Activated B cell treated with CpG ODN at 0.5 μM for 24 hours (primary cell): ENCODE results near the gene IMPDH2. TPM values are rescaled to one million over a fixed set of nuclear protein-coding genes. Genes with fewer than 3 reads are reported as not detected.

Experiments
- ATAC-seq: fragments of 200-7000 bp; cut with Tn5 transposase; one replicate; pipeline ENCODE4 v1.10.0; 2021; ENCODE audit warnings: low read depth, mild to moderate bottlenecking, moderate library complexity
- CTCF ChIA-PET: fragments of 350-600 bp; sonication (Branson Sonifier 250); formaldehyde crosslinking; loops from one replicate; lab custom pipeline; 2021; ENCODE audit warnings: antibody characterized with exemption; lab: Charles Lee
- POLR2A ChIA-PET: fragments of 350-600 bp; sonication (Branson Sonifier 250); formaldehyde crosslinking; loops from one replicate; lab custom pipeline; 2021; ENCODE audit warnings: antibody characterized with exemption; lab: Charles Lee
- DNase-seq: peaks from one replicate; pipeline ENCODE4 v3.0.0; 2022
- H3K27ac Mint-ChIP-seq: one replicate; pipeline ENCODE4 v1.8.0; 2020; ENCODE audit warnings: mixed read lengths
- H3K27me3 Mint-ChIP-seq: one replicate; pipeline ENCODE4 v1.8.0; 2021; ENCODE audit warnings: mixed read lengths
- H3K36me3 Mint-ChIP-seq: one replicate; pipeline ENCODE4 v1.8.0; 2021; ENCODE audit warnings: low read depth, mixed read lengths
- H3K4me1 Mint-ChIP-seq: one replicate; pipeline ENCODE4 v1.8.0; 2021; ENCODE audit warnings: mixed read lengths
- H3K4me3 Mint-ChIP-seq: one replicate; pipeline ENCODE4 v1.8.0; 2020; ENCODE audit warnings: mild to moderate bottlenecking, mixed read lengths
- H3K9me3 Mint-ChIP-seq: one replicate; pipeline ENCODE4 v1.8.0; 2020; ENCODE audit warnings: mixed read lengths
- intact Hi-C: fragments of 100-400 bp; cut with micrococcal nuclease; formaldehyde crosslinking; loops from one replicate; pipeline ENCODE4 v1.15.1; 2024
- total RNA-seq: library from RNA; stranded (reverse); gene quantifications from 2 replicates; pipeline ENCODE4 v1.2.3, GENCODE V29; 2022
- TF ChIP-seq, protein P1 (sequence below): fragments of 200-600 bp; IDR thresholded peaks from one replicate; pipeline ENCODE4 v1.8.0; 2022; ENCODE audit warnings: antibody characterized with exemption, mild to moderate bottlenecking

The IMPDH2 gene
- total RNA-seq, 1 donor from 2014 or later, result 387 TPM

DNA sequence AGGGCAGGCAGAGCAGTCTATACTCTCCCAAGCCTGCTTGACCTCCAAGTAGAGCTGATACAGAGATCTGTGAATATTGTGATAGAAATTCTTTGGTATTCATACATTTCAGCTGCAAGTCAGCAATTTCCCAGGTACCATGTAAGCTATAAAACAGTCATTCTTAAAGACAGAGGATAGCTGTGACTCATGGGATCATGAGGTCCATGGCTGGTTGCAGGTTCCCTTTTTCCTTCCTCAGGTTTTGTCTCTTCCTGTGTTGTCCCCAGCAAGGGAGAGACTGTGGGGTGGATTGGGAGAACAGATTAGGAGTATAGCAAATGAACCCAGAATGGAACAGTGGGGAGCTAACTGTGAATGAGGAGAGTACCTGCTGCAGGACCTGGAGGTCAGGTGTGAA, 44.5 kb downstream of the IMPDH2 start:
- Mint-ChIP-seq H3K27me3 (no peaks in the 10 kb centered on the region), H3K36me3 (peaks cover 59% of the 10 kb centered on the region), H3K9me3 (no peaks in the 10 kb centered on the region), H3K4me3 (no peak overlapping the region), H3K4me1 (peaks cover 11% of the 10 kb centered on the region), H3K27ac (no peak overlapping the region)
- ChIA-PET CTCF (interaction anchor here (1.1 to 1.4 kb wide), 2 partner anchors 45 to 170 kb away, joined by 3 read pairs; no protein-coding TSS in a partner anchor), POLR2A (interaction anchor here (1.0 kb wide), 1 partner anchor 34 kb away, joined by 3 read pairs; the partner anchor contains the start of gene DALRD3)
- TF ChIP-seq, protein P1, sequence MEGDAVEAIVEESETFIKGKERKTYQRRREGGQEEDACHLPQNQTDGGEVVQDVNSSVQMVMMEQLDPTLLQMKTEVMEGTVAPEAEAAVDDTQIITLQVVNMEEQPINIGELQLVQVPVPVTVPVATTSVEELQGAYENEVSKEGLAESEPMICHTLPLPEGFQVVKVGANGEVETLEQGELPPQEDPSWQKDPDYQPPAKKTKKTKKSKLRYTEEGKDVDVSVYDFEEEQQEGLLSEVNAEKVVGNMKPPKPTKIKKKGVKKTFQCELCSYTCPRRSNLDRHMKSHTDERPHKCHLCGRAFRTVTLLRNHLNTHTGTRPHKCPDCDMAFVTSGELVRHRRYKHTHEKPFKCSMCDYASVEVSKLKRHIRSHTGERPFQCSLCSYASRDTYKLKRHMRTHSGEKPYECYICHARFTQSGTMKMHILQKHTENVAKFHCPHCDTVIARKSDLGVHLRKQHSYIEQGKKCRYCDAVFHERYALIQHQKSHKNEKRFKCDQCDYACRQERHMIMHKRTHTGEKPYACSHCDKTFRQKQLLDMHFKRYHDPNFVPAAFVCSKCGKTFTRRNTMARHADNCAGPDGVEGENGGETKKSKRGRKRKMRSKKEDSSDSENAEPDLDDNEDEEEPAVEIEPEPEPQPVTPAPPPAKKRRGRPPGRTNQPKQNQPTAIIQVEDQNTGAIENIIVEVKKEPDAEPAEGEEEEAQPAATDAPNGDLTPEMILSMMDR, result no peak
- intact Hi-C loops, result no loop called here
- no peak for DNase-seq
- ATAC-seq, result no peak

DNA sequence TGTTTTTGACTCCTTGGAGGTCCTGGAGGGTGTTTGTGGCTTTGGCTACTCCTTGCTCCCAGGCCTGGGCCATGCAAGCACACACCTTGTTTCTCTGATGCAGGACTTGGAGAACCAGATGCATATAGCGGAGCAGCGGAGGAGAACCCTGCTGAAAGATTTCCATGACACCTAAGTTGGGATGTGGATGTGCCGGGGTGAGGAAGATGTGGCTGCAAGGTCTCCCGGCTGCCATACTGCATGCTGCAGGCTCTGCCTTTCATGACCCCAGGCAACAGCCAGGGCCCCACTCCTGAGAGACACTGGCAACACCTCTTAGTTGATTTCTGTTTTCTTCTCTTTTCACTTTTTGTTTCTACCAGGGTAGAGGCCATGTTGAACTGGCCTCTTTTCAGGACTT, 46.1 kb downstream of the IMPDH2 start:
- CTCF ChIA-PET, result no interaction called here

DNA sequence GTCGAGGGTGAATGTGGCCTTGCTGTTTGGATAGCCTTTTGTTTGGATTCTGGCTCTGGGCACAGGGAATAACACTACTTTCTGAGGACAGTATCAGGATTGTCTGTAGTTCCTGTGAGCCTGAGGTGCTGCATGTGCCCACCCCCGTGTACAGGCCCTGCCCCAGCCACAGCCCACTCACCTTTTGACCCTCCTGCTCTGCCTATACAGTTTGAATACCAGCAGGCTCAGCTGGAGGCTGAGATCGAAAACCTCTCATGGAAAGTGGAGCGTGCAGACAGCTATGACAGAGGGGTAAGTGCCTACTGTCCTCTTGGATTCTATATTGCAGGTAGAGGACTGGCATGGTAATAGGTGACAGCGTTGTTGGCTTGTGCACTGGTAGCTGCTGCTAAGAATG, 46.5 kb downstream of the IMPDH2 start:
- no peak for DNase-seq
- intact Hi-C loops, result no loop called here
- no peaks in the 10 kb centered on the region for H3K27me3 Mint-ChIP-seq
- ChIA-PET CTCF (no interaction called here), POLR2A (no interaction called here)
- H3K4me3 Mint-ChIP-seq, result no peak overlapping the region
- no peak overlapping the region for H3K27ac Mint-ChIP-seq
- peaks cover 72% of the 10 kb centered on the region for H3K36me3 Mint-ChIP-seq
- no peak for ATAC-seq
- TF ChIP-seq, protein P1, result no peak
- H3K9me3 Mint-ChIP-seq, result no peaks in the 10 kb centered on the region
- no peaks in the 10 kb centered on the region for H3K4me1 Mint-ChIP-seq

More for the DNA sequence above, 46.1 kb downstream of the IMPDH2 start:
- Mint-ChIP-seq H3K27me3 (no peaks in the 10 kb centered on the region), H3K4me1 (peaks cover 2% of the 10 kb centered on the region), H3K4me3 (no peak overlapping the region), H3K27ac (no peak overlapping the region), H3K36me3 (peaks cover 68% of the 10 kb centered on the region), H3K9me3 (no peaks in the 10 kb centered on the region)
- DNase-seq (no peak), ATAC-seq (no peak)
- POLR2A ChIA-PET, result no interaction called here
- intact Hi-C loops, result no loop called here
- TF ChIP-seq, protein P1, result no peak

DNA sequence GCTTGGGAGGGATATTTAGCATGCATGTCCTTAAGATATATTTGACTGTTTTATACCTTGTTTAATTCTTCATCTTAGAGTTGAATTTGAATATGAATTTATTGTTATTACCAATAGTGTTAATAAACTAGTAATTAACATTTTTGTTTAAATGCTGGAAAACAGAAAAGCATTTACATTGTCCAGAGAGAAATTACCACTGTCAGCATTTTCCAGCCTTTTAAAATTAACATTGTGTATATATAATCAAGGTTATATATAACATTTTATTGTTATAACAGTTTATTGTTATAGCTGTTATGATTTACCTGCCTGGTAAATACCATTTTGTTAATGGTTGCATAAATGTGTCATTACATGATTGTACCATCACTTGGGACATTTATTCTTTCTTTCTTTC, 47.2 kb downstream of the IMPDH2 start:
- peaks cover 74% of the 10 kb centered on the region for H3K36me3 Mint-ChIP-seq

DNA sequence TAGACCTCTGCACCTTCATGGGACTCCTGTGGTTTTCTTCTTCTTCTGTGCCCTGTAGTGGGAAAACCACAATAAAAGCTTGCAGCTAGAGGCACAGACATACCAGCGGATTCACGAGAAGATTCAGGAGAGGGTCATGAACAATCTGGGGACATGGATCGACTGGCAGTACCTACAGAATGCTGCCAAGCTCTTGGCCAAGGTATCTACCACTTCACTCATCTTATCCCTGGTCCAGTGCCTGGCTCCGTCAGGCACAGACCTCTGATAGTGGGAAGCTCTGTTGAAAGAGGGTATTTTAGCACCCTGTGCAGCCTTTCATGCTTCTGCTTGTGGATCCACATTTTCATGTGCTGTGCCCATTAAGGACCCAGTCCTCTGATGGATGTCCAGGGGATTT, 48.9 kb downstream of the IMPDH2 start:
- intact Hi-C loops, result no loop called here
- Mint-ChIP-seq H3K9me3 (no peaks in the 10 kb centered on the region), H3K27ac (no peak overlapping the region), H3K4me3 (no peak overlapping the region), H3K27me3 (no peaks in the 10 kb centered on the region), H3K36me3 (peaks cover 79% of the 10 kb centered on the region), H3K4me1 (no peaks in the 10 kb centered on the region)
- no peak for ATAC-seq
- DNase-seq, result no peak
- ChIA-PET POLR2A (interaction anchor here (0.5 kb wide), 1 partner anchor 500 kb away, joined by 4 read pairs; no protein-coding TSS in a partner anchor), CTCF (no interaction called here)
- TF ChIP-seq, protein P1, result no peak

More for the DNA sequence above, 47.2 kb downstream of the IMPDH2 start:
- no peak for DNase-seq
- intact Hi-C loops, result no loop called here
- H3K27me3 Mint-ChIP-seq, result no peaks in the 10 kb centered on the region
- CTCF ChIA-PET, result no interaction called here
- no peak overlapping the region for H3K4me3 Mint-ChIP-seq
- POLR2A ChIA-PET, result no interaction called here
- H3K27ac Mint-ChIP-seq, result no peak overlapping the region
- H3K4me1 Mint-ChIP-seq, result no peaks in the 10 kb centered on the region
- no peaks in the 10 kb centered on the region for H3K9me3 Mint-ChIP-seq
- TF ChIP-seq, protein P1, result no peak
- no peak for ATAC-seq
